Smooth muscle cell of the brain vasculature (primary cell): ENCODE measurements around the gene SH3RF3.

Experiments used
- DNase-seq: peaks from one replicate; pipeline ENCODE4 v3.0.0-alpha.2; 2012; ENCODE audit warnings: low read depth, low spot score

Gene SH3RF3

DNA sequence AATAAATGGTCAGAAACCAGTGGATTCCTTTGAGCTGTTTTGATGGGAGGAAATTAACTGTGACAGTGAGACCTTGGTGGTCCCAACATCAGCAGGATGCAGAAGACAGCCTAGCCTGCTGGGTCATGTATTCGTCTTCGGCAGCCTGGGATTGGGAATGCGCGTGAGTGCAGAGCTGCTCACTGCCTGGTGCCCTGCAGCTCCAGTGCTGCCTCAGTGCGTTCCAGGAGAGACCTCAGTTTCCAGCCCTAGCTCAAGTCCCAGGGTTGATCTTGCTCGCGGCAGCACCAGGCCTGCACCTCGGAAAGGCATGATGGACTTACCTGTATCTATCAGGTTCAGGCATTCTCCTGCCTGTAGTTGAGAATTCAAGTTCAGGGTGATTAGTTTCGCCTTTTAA is 203.9 kb downstream of the SH3RF3 start:
- DNase-seq = no peak

DNA sequence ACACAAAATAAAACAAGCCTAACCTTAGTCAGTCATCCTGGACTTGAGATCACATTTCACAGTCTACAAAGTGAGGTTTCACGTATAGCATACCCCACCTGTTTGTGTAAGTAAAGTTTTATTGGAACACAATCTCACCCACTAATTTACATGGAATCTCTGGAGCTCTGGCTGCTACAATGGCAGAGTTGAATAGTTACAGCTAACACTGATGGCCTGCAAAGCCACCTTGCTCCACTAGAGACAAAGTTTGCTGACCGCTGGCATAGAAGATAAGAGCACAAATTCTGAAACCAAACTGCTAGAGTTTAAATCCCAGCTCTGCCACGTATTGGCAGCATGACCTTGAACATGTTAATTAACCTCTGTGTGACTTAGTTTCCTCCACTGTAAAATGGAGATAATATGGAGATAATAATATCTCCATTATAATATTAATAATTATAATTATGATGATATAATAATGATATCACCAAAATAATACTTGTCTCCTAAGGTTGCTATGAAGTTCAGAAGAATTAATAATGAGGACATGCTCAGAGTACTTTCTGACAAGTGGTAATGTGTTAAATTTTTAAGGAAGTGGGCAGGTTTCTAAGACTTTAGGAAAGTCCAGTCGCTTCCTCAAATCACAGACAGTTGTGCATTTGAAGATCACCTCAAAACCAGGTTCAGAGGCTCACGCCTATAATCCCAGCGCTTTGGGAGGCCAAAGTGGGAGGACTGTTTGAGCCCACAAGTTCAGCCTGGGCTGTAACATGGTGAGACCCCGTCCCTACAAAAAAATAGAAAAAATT is 204.6 kb downstream of the SH3RF3 start:
- DNase-seq = no peak

DNA sequence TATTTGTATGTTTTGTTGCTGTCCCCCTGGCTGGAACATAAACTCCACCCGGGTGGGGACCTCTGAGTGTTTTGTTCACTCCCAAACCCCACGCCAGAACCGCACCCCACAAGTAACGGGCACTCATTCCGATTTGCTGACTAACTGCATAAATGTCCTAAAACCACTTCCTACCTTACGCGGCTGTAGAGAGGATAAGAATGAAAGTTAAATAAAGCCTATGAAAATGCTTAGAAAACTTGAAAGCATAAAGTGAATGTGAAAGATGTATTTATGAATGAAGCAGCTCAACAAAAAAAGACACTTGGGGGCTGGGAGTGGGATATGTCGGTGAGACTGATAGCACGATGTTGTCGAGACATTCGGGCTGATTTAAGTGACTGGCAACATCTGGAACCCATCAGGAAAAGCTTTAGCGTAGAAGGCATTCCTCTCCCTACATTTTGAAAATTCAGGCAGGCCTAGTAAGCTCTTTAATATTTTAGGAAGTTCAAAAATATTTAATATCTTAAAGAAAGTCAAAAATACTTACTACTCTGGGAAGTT is 206.7 kb downstream of the SH3RF3 start:
- DNase-seq = no peak

DNA sequence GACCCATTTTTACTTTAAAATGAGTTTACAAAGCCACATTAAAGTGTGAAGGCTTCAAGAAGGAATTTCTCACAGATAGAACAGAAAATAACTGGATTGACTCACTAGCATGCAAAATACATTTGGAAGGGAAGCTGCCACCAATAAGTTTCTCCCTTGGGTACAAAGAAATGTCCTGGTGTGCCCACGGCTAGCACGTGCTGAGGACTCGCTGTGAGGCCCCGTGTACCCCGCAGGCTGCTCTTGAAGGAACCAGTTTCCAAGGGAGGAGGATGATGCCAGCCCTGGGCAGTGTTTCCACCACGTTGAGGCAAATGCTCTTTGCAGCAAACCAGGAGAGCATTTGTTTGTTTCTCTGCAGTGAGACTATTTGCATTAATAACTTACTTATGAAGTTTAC is 207.3 kb downstream of the SH3RF3 start:
- no peak for DNase-seq

DNA sequence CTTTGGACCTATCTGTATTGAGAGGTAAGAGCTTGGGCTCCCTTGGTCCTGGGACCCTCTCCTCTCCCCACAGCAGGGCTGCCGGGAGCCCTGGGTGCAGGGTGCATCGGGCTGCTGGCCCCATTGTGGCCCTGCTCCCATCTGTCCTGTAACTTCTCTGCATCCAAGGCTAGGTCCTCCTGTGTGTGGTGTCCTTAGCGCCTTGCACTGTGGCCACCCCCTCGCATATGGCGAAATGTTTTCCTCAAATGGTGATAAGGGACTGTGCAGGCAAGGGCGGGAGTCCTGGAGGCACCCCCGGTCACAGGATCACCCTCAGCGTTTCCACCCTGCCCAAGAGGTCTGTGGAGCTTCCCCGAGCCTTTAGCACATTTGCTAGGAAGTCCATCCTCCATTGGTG is 208.2 kb downstream of the SH3RF3 start:
- DNase-seq = no peak

DNA sequence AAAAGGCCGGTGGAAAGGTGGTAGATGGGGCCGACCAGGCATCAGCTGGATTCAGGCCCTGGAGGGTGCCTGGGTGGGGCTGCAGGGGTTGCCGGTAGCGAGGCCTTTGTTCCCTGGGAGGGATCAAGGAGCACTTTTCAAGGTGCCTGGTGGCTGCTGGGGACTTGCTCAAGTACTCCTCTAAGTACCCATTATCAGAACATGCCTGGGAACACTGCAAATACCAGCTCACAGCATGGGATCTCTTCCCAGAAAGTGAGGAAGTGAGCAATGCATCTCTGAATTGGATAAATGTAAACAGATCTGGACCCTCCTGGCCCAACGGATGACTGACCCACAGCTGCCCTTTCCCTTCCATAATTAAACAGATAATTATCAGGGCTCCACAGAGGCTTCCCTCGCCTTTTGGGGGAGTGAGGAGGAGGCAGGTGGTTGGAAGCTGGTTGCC is 210.5 kb downstream of the SH3RF3 start:
- DNase-seq = no peak

DNA sequence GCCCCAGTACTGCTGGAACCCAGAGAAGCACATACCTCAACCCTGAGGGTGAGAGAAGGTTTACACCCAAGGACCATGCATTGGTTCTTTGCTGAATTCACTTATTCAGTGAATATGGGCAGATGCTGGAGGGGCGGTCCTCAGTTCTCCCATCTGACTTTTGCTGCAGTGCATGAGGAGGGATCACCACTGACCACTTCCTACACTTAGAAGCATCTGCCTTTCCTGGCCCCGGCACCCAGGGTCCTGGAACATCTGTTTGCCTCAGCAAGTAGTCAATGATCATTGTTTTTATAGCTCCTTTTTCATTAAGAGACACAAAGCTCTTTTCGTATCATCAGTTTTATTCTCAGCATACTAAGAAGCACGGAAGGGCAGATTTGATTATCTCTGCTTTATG is 211.4 kb downstream of the SH3RF3 start:
- no peak for DNase-seq

DNA sequence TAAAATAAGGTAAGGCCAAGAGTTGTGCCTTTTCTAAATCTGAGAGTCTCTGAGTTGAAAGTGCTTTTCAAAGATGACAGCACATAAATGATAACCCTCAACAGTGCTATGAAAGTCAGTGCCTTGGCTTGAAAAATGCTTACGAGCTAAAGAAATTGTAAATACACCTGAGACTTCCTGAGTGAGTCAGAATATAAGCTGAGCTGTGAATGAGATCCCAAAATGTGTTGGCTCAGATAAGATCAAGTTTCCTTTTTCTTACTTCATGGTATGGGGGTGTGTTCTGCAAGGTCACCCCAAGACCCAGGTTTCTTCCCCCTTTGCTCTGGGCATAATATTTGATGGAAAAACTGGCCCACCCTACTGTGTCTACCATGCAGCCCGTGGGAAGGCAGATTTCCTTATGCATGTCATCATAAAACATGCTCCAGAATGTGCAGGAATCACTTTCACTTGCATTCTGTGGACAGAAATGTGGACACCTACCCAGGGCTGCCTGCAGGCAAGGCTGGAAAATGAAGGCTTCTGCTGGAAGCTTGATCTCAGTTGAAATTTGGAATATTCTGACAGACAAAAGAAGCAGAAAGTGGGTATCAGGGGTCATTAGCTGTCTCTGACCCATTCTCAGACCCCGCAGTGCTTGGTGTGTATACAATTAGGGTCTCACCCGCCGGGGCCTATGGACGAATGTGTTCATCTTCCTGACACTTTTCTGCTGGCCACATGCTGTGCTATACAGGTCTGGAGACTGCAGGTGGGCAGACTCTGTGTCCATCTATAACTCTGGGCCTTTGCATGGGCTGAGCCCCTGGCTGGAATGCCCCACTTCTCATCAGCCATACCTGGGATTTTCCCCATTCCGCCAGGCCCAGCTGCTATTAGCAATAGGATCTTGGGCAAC is 212.6 kb downstream of the SH3RF3 start:
- DNase-seq = no peak

DNA sequence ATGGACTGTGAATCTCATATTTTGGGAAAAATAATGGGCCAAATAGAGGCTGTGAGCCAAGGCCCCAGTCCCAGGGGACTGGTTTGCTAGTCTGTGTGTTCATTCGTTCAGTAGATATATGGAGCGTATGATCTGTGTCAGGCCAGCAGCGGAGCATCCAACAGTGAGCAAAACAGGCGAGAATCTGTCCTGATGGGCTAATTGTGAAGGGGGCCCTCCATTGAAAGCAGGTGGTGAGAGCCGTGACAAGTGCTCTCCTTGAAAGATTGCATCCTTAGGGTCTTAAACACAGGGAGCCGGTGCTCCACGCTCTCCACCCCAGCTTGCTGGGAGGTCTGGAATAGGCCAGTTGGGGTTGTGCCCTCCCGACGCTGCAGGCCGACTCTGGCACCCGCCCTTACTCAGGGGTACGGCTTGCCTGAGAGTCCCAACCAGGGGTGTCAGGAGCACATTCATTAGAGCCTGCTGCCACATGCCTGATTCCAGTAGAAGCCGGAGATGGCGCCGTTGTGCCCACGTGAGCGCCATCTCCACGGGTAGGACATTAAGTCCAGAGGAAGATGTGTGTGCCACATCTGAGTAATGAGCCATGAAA is 213.3 kb downstream of the SH3RF3 start:
- no peak for DNase-seq

DNA sequence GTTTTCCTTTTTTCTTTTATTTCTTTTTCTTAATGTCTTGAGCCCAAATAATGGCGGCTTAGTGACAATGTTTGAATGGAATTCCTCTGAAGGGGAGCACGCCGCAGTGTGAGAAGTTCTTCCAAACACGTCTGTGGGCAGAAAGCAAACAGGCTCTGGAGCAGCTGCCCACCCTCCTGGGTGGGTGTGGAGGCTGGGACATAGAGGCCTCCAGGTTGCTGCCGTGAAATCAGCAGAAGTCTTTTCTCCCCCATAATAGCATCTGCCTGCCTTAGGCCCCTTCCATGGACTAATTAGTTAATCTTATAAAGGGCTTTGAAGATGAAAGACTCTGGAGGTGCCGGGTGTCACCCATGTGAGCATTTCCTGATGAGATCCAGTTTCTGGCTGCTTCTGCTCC is 213.9 kb downstream of the SH3RF3 start:
- no peak for DNase-seq

DNA sequence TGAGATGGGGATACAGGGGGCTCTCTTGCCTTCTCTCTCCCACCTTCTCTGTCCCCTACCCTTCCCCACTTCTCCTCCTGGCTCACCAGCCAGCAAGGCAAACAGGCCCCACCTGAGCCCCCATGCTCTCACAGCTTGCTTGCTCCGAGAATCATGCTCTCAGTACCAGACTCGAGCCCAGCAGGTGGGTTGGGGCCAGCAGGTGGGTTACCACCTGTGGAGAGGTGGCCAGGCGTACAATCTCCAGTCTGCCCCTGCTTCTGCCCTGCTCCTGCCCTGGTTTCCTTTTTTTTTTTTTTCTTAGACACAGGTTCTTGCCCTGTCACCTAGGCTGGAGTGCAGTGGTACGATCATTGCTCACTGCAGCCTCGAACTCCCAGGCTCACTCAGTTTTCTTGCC is 214.5 kb downstream of the SH3RF3 start:
- no peak for DNase-seq

DNA sequence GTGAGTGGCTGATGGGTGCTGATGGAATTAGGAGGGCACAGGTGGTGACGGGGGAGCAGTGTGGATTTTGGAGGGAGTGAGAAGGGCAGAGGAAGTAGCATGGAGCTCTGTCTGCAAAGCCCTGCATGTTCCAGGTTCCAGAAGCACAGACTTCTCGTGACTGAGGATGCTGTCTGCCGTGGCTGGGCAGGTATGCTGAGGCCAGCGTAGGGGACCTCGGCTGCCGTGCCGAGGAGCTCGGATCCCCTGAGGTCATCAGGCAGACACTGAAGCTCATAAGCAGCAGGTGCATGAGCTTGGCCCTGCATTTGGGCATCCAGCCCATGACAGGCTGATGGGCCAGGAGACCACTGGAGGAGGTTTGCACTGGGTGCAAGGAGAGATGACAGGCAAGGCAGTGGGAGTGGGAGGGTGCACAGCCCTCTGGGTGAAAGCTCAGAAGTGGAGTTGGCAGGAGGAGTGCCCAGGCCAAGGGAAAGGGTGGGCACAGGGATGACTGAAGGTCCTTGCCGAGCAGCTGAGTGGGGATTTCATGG is 215.3 kb downstream of the SH3RF3 start:
- no peak for DNase-seq

DNA sequence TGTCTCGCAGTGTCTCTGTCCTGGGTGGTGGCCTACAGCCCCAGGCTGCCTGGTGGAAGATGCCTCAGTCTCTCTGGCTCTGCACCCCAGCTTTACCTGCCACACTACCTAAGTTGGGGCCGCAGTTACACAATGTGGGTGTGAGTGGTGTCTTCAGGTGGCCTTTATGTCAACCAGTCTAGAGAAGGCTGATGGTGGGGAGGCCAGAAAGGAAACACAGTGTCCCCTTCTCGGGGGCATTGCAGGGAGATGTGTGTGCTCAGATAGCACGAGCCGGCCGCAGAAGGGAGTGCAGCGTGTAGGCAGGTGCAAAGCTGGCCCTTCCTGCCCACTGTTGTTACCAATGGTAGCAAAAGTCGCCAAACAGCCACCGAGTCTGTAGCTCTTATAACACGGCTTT is 216.1 kb downstream of the SH3RF3 start:
- no peak for DNase-seq

DNA sequence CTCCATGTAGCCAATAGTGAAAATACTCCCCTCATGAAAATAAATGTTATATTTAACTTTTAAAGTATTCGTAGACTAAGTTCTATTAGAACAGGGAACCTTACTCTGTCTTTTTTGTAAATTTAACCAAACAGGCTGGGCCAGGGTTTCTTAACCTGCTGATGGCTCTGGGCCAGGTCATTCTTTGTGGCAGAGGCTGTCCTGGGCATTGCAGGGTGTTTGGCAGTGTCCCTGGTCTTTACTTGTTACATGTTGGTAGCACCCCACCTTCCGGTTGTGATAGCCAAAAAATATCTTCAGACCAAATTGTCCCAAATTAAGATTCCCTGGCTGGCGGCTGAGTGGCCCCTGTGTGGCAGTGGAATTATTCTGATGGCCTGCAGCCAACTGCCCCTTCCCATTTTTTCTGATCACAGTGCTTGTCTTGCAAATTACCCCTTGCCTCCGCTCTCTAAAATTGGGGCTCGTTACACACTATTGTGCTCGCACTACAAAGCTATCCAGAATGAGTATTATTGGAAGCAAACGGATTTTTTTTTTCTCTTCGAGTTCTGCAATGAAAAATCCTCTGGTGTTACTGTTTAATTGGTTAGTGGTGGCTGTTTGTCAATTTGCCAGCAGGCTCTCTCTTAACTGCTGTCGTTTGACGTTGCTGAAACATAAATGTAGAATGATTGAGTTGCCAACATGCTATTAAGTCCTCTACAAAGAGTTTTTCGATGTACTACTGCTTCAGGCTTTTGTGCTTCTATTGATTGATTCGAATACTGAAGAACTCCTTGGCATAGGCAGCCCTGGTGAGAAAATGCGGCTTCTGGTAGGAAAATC is 216.9 kb downstream of the SH3RF3 start:
- DNase-seq = no peak

DNA sequence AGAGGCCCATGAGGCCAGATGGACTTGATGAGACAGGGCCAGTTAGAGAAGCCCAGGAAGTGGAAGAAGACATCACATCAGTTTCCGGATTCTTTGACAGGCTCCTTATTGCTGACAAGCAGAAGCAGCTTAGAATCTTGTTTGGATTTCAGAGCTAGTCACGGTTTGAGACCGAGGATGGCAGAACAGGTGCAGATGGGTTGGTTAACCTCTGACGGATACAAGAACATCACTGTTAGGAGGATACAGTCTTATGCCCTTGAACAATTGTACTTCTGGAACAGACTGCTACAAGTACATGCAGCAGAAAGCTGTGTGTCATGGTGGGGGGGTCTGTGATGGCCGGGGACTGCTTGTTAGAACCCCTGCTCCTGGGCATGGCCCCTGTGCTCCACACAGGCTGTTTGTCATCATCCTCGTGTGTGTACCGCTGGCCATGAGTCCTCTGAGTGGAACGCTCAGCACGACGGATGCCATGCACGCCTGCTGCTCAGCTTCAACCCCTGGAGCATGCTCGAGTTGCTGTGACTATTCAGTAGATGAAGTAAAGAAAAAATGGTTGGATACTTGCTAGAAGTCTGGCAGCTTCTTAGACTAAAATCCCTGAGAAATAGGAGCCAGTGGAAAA is 217.7 kb downstream of the SH3RF3 start:
- DNase-seq = no peak

DNA sequence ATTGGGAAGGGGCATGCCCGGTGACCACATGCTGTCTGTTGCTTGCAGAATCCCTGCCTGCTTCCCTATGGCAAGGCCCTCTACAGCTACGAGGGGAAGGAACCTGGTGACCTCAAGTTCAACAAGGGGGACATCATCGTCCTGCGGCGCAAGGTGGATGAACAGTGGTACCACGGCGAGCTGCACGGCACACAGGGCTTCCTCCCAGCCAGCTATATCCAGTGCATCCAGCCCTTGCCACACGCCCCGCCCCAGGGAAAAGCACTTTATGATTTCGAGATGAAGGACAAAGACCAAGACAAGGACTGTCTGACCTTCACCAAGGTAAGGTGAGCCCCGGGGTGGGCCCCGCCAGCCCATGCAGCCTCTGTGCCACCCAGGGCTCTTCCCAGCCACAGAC is 218.6 kb downstream of the SH3RF3 start:
- DNase-seq = no peak

DNA sequence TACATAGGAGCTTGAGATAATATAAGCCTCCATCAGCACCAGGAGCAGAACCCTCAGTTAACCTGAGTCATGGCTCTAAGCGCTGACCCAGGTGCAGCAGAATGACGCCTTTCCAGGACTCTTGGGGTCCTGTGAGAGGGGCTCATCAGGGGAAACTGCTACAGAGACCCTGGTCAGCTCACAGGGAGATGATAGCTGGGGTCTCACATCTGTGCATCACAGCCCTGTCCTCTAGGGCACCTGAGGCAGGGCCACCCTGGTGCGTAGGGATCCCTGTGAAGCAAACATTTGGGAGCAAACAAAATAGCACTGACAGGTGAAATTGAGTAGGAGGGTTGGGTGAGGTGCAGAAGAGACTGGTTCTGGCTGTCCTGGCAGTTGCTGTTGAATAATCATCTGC is 219.2 kb downstream of the SH3RF3 start:
- DNase-seq = no peak

DNA sequence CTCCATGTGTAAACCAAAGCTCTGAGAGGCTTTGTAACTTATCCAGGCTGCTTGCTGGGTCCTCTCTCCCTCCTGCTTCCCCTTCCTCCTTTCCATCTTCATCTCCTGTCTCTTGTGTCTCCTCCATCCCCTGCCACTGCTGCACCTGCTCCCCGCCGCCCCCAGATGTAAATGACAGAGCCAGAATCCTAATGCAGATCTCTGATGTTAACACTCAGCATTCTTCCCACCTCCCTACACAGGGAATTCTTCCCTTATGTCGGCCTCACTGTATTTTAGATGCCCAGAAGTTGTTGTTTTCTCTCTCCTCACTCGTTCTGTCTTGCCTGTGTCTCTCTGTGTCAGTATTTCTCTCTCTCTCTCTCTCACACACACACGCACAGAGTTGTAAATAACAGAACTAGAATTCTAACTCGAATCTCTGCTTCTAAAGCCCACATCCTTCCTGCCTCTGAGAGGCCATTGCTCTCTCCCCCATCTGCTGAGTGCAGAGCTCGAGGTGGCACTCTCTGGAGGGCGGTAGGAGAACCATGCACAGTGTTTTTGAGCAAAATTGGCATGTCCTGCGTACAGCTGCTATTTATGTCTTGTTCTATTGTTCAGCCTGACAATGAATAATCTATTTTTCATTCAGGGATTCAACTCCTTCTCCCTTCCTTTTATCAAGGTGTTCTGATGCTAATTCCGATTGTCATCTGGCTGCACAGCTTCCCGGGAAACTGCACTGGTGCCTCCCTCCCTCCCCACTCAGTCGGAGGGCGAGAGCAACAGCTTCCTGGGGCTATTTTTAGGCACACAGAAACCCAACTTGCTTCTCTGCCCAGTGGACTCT is 219.9 kb downstream of the SH3RF3 start:
- DNase-seq = no peak
